Neutrophil (primary cell): Measurements from ENCODE around the gene TUBB4B.
A peak's percentile ranks its signal among the peaks of the same experiment; 100 is the strongest.

Experiments
- H3K27ac ChIP-seq: fragments of 200-600 bp; sonication (generic); 2 replicates; pipeline ENCODE4 v1.5.1; 2016; ENCODE audit warnings: mild to moderate bottlenecking, moderate library complexity
- H3K27me3 ChIP-seq: fragments of 200-600 bp; sonication (generic); 2 replicates; pipeline ENCODE4 v1.6.0; 2016; ENCODE audit warnings: mild to moderate bottlenecking
- H3K36me3 ChIP-seq: fragments of 200-600 bp; sonication (generic); 2 replicates; pipeline ENCODE4 v1.5.1; 2017
- H3K4me1 ChIP-seq, 2 experiments: fragments of 200-600 bp in 1 of 2; sonication (generic) in 1 of 2; 1 replicate in 1 of 2; 2 replicates in 1 of 2; pipeline versions ENCODE4 v1.5.1 to v1.6.1; 2013 to 2016; ENCODE audit warnings: low read depth in 1 of 2, low read length in 1 of 2, mild to moderate bottlenecking in 1 of 2, moderate library complexity in 1 of 2; ENCODE audit not compliant: control insufficient read depth in 1 of 2, insufficient read depth in 1 of 2
- H3K4me3 ChIP-seq, 2 experiments: fragments of 200-600 bp in 1 of 2; sonication (generic) in 1 of 2; 1 replicate in 1 of 2; 2 replicates in 1 of 2; pipeline ENCODE4 v1.5.1; 2013 to 2016; ENCODE audit warnings: low read depth in 1 of 2, low read length in 1 of 2, mild to moderate bottlenecking in 1 of 2, moderate library complexity in 1 of 2
- H3K9me3 ChIP-seq: fragments of 200-600 bp; sonication (generic); 2 replicates; pipeline ENCODE4 v1.5.1; 2016
- TF ChIP-seq, protein P1 (sequence below): fragments of 200-600 bp; sonication (generic); IDR thresholded peaks from 2 replicates; pipeline ENCODE4 v1.5.1; 2016; ENCODE audit warnings: antibody characterized with exemption

TUBB4B gene

DNA sequence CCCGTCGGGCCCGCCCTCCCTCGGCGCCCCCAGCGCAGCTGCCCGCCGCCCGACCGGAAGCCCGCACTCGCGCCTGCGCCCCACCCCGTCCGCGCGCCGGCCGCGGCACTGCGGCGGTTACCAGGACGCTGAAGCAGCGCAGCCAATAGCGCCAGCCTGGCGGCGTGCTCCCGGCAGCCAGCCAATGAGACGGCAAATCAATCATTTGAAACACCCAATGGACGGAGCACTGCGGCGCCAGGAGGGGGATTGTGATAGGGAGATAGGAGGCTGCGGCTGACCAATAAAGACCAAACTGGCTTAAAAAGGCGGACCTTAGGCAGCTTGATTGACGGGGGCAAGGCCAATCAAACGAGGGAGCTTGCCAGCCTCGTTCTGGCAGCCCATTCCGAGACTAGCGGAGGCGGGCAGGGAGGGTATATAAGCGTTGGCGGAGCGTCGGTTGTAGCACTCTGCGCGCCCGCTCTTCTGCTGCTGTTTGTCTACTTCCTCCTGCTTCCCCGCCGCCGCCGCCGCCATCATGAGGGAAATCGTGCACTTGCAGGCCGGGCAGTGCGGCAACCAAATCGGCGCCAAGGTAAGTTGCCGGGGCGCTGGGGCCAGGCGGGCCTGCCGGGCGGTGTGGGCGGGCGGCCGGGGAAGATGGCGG, at the start of gene TUBB4B:
Gene TUBB4B (plus strand): TSS at position 447 of the 649 bp plus-strand sequence. CDS start 74 bp downstream, at position 521.
- Histone ChIP-seq H3K4me3 (peak within 1 kb of the TSS; percentile 79 to 96), H3K36me3 (peaks cover 23% of the 10 kb centered on the region), H3K27me3 (peaks cover 1% of the 10 kb centered on the region), H3K9me3 (no peaks in the 10 kb centered on the region), H3K27ac (peak within 1 kb of the TSS; percentile 96), H3K4me1 (peaks cover 67 to 70% of the 10 kb centered on the region in 2 experiments)
- TF ChIP-seq, protein P1, sequence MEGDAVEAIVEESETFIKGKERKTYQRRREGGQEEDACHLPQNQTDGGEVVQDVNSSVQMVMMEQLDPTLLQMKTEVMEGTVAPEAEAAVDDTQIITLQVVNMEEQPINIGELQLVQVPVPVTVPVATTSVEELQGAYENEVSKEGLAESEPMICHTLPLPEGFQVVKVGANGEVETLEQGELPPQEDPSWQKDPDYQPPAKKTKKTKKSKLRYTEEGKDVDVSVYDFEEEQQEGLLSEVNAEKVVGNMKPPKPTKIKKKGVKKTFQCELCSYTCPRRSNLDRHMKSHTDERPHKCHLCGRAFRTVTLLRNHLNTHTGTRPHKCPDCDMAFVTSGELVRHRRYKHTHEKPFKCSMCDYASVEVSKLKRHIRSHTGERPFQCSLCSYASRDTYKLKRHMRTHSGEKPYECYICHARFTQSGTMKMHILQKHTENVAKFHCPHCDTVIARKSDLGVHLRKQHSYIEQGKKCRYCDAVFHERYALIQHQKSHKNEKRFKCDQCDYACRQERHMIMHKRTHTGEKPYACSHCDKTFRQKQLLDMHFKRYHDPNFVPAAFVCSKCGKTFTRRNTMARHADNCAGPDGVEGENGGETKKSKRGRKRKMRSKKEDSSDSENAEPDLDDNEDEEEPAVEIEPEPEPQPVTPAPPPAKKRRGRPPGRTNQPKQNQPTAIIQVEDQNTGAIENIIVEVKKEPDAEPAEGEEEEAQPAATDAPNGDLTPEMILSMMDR = peak; percentile 40

DNA sequence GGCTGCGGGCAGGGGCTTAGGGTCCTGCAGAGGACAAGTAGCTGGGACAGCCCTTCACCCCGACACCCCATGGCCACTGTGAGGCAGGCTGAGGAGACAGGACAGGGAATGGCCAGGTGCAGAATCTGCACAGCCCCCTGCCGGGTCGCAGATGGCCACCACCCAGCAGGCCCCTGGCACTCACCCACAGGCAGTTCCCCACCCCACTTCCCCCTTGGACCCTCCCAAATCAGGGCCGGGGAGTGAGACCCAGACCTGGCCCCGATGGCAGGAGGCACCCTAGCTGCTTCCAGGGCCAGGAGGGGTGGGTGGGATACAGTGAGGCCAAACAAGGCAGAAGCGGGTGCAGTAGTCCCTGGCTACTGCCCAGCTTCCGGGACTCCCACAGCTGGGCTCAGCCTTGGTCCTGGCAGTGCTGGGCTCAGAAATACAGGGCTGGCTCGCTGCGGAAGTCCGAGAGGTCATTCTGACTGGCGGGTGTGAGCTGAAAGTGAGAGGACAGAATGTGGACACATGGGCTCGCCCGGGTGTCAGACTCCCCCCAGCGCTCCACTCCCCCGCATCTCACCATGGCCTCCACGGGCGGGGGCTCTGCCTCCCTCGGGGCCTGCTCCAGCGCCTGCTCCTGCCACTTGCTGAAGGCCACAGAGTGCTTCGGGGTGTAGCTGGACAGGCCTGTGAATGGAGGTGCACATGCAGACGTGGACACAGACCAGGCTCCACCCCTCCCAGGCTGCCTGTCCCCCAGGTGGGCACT, 49.2 kb upstream of the TUBB4B start:
- H3K27ac ChIP-seq = no peak overlapping the region
- no peak overlapping the region for H3K4me3 ChIP-seq
- no peaks in the 10 kb centered on the region for H3K27me3 ChIP-seq
- peaks cover 22% of the 10 kb centered on the region for H3K36me3 ChIP-seq
- peaks cover 28 to 31% of the 10 kb centered on the region in 2 experiments for H3K4me1 ChIP-seq
- TF ChIP-seq, protein P1 = no peak
- H3K9me3 ChIP-seq = no peaks in the 10 kb centered on the region

DNA sequence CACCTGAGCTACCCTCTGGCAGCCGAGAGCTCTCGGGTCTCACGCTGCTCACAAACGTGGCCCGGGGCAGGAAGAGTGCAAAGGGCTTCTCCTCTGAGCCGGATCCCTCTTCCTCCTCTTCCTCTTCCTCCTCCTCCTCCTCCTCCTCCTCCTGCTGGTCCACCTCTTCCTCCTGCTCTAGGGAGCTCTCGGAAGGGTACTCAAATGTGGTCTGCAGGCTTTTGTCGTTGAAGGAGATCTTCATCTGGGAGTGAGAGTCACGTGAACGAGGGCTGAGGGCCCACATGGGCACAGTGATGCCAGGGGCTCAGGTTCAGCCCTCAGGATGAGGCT, 48.7 kb upstream of the TUBB4B start:
- no peaks in the 10 kb centered on the region for H3K27me3 ChIP-seq
- TF ChIP-seq, protein P1 = no peak
- H3K4me1 ChIP-seq = peaks cover 23 to 26% of the 10 kb centered on the region in 2 experiments
- no peaks in the 10 kb centered on the region for H3K9me3 ChIP-seq
- peaks cover 18% of the 10 kb centered on the region for H3K36me3 ChIP-seq
- H3K4me3 ChIP-seq = no peak overlapping the region
- H3K27ac ChIP-seq = no peak overlapping the region

DNA sequence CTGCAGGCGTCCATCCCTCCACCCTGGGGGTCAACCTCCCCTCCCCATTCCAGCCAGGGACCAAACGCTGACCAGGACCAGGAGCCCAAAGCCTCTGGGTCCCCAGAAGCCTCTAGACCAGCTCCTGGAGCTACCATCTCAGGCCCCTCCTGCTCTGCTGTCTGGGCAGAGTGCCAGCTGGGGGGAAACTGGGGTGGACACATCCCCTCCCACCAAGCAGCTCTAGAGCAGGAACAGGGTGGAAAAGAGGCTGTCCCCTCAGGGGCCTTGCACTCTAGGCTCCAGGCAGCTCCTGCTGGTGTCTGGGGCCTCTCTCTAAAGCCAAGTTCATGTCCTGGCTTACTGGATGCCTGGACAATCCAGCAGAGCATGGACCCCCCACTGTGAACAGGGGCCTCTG, 48.2 kb upstream of the TUBB4B start:
- H3K4me1 ChIP-seq = peaks cover 18 to 21% of the 10 kb centered on the region in 2 experiments
- TF ChIP-seq, protein P1 = no peak

DNA sequence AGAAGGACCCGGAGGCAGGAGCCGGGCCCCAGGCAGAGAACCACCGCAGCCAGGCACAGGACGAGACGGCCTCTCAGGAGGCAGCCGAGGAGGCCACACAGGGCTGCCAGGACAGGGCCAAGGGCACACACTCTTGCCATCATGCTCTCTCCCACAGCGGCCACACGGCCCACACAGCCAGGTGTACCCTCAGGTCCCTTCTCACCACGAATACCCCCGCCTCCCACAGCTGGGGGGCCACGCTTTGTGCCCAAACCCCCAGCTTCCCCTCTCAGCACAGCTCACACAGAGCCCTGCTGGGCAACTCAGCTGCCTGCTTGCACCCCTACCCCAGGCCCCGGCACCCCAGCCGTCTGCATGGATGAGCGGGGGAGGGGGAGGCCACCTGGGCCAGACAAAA, 47.3 kb upstream of the TUBB4B start:
- TF ChIP-seq, protein P1 = no peak
- Histone ChIP-seq H3K27ac (no peak overlapping the region), H3K4me3 (no peak overlapping the region), H3K27me3 (peaks cover 3% of the 10 kb centered on the region), H3K36me3 (peaks cover 16% of the 10 kb centered on the region), H3K4me1 (peaks cover 15 to 17% of the 10 kb centered on the region in 2 experiments), H3K9me3 (no peaks in the 10 kb centered on the region)

More for the DNA sequence above, 48.2 kb upstream of the TUBB4B start:
- no peak overlapping the region for H3K27ac ChIP-seq
- no peaks in the 10 kb centered on the region for H3K27me3 ChIP-seq
- H3K4me3 ChIP-seq = no peak overlapping the region
- peaks cover 16% of the 10 kb centered on the region for H3K36me3 ChIP-seq
- no peaks in the 10 kb centered on the region for H3K9me3 ChIP-seq
